Measurements from ENCODE around the gene DRGX.

Gene DRGX

DNA sequence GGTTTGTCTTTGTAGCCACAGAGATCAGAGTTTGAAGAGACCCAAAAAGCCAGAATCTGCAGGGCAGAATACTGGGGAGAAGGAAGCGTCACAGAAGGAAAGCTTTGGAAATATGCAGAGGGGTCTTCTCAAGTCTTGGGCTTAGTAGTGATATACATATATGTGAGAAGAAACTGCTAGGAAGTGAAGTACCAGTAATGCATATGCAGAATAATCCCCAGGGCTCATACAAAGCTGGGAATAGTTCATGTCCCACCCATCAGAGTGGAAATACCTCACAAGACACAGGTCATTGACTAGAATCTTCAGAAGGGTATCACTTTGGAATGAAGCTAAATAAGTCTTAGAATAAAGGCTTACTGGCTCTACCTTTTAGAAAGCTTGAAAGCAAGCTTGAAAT is 57.3 kb downstream of the DRGX start:
- DNase-seq (ENCODE audit: low read depth) = no peak

DNA sequence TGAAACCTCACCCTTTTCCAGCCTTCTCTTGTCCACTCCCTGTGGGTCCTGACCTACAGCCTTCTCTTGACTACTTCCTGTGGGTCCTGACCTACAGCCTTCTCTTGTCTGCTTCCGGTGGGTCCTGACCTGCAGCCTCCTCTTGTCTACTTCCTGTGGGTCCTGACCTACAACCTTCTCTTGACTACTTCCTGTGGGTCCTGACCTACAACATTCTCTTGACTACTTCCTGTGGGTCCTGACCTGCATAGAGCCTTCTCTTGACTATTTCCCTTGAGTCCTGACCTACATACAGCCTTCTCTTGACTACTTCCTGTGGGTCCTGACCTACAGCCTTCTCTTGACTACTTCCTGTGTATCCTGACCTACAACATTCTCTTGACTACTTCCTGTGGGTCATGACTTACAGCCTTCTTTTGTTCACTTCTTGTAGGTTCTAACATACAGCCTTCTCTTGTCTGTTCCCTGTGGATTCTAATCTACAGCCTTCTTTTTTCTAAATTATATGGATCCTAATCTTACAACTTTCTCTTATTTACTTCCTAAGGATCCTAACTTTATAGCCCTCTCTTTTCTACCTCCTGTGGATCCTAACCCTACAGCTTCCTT is 60.4 kb downstream of the DRGX start:
- DNase-seq (ENCODE audit: low read depth) = no peak

DNA sequence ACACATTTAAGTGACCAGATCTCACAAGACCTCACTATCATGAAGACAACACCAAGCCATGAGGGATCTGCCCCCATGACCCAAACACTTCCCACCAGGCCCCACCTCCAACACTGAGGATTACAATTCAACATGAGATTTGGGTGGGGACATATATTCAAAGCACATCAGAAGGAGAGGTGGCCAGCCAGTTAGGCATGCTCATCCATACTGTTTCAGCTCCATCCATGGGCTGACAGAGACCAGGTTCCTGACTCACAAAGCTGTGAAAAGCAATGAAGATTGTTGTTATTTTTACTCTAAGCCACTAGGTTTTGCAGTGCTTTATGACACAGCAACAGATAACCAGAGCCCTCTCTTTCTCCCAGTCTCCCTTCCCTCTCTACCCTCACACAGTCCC is 60.9 kb downstream of the DRGX start:
- DNase-seq (ENCODE audit: low read depth) = no peak

DNA sequence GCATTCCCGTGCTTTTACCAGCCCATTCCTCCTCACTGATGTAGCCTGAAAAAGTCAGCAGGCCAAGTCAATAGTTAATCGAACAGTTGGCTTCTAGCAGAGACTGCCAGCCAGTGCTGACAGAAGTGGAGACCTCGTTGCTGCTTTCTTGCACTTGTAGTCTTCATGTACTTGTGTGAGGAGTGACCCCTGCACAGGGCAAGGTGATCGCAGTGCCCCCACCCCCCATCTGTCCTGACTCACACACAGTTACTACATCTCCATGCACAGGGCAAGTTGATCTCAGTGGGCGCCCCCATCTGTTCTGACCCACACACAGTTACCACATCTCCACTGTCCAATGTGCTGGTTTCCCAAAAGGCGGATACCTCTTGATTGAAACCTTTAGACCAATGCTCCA is 62.7 kb downstream of the DRGX start:
- no peak for DNase-seq (ENCODE audit: low read depth)

GRCh38 chr10:49332768-49333167 is 63.1 kb downstream of the DRGX start:
- no peak for DNase-seq (ENCODE audit: low read depth)

- no peak for DNase-seq (ENCODE audit: low read depth)
Observed at GRCh38 chr10:49332333-49332732, 63.6 kb downstream of the DRGX start.

- DNase-seq (ENCODE audit: low read depth) = no peak
Observed at GRCh38 chr10:49331431-49331830, 64.5 kb downstream of the DRGX start.

GRCh38 chr10:49330127-49330665 is 65.7 kb downstream of the DRGX start:
- no peak for DNase-seq (ENCODE audit: low read depth)

- DNase-seq (ENCODE audit: low read depth) = no peak
Observed at GRCh38 chr10:49329146-49329505, 66.8 kb downstream of the DRGX start.

DNA sequence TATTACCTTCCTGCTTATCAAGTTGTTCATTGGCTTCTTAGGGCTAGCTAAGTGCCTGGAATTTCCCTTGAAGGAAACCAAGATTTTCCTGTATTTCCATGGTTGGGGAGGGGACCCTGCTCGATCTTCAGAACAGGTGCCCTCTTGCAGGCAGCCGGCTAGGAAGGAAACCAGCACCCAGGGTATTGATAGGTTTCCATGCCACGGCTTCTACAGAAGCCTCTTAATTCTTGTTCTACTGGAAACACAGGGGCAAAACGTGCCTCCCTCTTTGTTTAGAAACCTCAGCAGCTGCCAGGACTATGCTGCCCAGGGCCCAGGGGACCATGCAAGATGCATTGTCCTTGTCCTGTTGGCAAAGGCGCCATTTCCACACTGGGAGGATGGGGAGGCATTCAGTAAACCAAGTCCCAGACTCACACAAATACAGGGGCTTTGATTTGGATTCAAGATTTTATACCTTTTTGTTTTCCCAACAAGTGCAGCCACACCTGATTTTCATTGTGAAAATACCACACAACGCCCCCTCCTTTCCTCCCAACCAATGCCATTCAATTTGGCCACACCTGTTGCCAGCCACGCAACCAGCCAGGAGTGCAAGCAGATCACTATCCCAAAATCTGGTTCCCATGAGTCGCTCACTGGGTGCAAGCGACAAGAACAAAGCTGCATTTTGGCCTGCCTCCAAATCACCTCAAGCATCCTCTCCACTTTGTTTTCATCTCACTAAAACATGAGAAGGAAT is 67.3 kb downstream of the DRGX start:
- DNase-seq (ENCODE audit: low read depth) = no peak

DNA sequence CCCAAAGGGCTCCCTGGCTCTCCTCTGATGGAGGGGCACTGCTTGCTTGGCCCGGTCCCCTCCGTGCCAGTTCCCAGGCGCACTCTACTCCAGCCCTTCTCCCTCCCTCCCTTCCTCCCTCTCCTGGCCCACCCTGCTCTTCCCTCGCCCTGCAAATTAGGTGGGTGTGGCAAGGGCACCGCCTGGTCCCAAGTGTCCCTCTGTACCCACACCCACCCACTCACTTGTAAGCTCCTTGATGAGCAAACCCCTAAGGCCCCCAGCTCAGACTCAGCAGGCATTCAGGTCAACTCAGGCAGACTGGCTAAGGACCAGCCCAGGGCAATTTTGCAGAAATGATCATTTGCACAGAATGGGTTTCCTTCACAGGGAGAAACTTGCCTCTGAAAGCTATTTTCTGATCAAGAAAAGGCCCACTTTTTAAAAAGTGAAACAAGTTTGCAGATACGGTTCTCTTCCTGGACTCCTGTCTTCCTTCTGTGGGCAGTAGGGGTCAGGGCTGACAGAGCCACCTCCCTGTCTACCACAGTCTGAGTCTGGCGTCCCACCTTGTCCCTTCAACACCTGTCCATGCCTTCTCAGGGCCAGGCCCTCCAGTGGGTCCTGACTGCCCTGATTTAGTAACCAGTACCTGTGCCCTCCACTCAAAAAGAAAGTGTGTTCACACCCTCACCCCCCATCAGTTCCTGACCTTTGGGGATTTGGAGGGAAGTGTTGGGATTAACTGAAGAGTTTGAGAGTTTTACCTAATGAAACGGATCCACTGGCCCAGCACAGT is 68.7 kb downstream of the DRGX start:
- no peak for DNase-seq (ENCODE audit: low read depth)

DNA sequence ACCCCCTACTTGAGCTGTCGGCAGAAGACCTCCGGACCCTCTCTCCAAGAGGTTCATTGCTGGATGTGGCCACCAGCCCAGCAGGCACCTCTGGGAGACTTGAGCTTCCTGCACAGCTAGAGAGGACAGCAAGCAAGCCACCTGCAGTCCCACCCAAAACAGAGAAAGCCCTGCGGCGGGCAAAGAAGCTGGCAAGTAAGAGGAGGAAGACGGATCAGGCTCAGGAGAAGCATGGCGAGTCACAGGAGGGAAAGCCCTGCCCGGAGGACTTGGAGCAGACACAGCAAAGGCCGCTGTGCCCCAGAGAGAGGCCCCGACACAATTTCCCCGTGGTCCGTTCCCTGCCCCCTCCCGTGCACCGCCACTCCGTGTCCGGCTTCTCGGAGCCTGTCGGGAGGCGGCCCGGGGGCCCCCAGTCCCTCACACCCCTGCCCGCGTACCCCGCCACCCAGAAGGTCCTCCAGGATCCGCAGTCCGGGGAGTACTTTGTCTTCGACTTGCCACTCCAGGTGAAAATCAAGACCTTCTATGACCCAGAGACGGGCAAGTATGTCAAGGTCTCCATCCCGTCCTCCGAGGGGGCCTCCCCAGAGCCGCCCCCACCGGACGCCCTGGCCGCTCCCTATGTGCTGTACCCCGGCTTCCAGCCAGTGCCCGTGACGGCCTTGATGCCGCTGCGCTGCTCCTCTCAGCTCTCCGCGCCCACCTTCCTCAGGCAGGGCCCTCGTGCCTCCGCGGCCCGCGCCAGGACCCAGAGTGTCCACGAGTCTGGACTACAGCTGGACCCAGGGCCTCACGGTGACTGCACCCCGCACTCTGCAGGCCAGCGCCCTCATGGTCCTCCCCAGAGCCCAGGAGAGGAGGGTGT is 69.7 kb downstream of the DRGX start:
- no peak for DNase-seq (ENCODE audit: low read depth)

- DNase-seq (ENCODE audit: low read depth) = no peak
Observed at GRCh38 chr10:49325131-49325915, 70.6 kb downstream of the DRGX start.

DNA sequence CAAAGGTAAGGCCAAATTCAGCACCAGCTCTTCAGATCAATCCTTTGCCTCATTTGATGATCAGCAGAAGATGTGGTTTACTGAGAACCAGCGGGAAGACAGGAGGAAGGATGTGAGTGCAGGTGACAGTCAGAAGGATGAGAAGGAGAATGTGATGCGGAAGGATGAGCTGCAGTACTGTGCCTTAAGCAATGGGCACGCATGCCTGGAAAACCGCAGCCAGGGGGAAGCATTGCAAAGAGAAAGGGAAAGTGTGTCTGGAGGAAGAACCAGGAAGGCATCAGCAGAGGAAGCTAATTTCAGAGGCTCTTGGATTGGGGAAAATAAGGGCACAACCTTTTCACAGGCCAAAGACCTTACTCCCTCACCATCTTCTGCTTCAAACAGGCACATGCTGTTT is 71.2 kb downstream of the DRGX start:
- DNase-seq (ENCODE audit: low read depth) = no peak

GRCh38 chr10:49323896-49324270 is 72.0 kb downstream of the DRGX start:
- no peak for DNase-seq (ENCODE audit: low read depth)

- DNase-seq (ENCODE audit: low read depth) = no peak
Observed at GRCh38 chr10:49323171-49323895, 72.6 kb downstream of the DRGX start.

DNA sequence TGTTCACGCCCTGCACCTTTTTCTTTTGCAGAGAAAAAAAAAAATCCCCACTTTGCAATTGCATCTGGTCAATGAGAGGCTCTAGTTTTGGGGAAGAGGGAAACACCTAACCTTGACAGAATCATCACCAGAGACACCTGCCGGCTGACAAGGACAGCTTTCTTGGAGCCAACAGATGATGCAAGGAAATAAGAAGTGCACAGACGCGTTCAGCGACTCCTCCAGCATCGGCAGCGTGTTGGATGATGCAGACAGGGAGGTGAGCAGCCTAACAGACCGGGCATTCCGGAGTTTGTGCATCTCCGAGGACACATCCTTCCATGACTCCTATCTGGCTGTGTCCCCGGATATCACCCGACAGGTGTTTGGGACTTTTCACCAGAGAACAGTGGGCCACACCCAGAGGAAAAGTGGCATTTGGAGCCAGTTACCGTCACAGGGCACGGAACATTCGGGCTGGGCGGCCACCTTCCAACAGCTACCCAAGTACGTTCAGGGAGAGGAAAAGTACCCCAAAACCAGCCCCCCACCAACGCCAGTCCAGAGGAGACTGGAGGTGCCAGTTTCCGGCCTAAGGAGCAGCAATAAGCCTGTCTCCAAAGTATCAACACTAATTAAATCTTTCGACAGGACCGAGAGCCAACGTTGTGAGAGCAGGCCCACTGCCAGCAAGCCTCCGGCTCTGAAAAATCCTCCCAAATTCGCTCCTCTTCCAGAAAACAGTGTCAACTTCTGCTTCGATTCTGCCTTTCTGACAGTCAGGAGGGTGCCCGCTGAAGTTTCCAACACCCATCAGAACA is 73.3 kb downstream of the DRGX start:
- DNase-seq (ENCODE audit: low read depth) = no peak

DNA sequence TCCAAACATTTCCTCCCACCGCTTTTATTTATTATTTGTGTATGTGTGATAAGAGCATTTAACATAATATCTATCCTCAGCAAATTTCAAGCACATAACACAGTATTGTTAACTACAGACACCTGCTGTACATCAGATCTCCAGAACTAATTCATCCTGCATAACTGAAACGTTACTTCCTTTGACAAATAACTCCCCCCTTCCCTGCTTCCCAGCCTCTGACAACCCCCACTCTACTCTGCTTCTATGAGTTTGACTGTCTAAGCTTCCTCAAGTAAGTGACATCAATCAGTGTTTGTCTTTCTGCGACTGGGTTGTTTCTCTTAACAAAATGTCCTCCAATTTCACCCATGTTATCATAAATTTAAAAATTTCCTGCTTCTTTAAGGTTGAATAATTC is 74.9 kb downstream of the DRGX start:
- no peak for DNase-seq (ENCODE audit: low read depth)

- no peak for DNase-seq (ENCODE audit: low read depth)
Observed at GRCh38 chr10:49320191-49320590, 75.7 kb downstream of the DRGX start.

GRCh38 chr10:49319206-49319605 is 76.7 kb downstream of the DRGX start:
- no peak for DNase-seq (ENCODE audit: low read depth)
